HepG2 (cell line): ENCODE data around the gene SPINT4. TPM values are rescaled to one million over a fixed set of nuclear protein-coding genes. Genes with fewer than 3 reads are reported as not detected.

Experiments
- CCAR2 ChIP-seq: fragments of 200-400 bp; formaldehyde crosslinking; optimal IDR thresholded peaks from 2 replicates; pipeline ENCODE3; 2018; ENCODE audit warnings: low read depth, mild to moderate bottlenecking, low read length, moderate library complexity
- CHD2 ChIP-seq: IDR thresholded peaks from 2 replicates; pipeline ENCODE4 v1.6.1; 2011; ENCODE audit warnings: low read depth, low read length, improper control_type of control experiment
- CREB3 ChIP-seq: sonication (generic); formaldehyde crosslinking; IDR thresholded peaks from 2 replicates; pipeline ENCODE4 v1.5.0; 2020; ENCODE audit warnings: missing genetic modification reagents
- DNMT1 ChIP-seq: sonication (generic); formaldehyde crosslinking; IDR thresholded peaks from 2 replicates; pipeline ENCODE4 v1.5.1; 2020; ENCODE audit warnings: mild to moderate bottlenecking, missing genetic modification reagents
- GABPA ChIP-seq, 2 experiments: IDR thresholded peaks; 2 replicates each; pipeline ENCODE4 v1.6.1; 2011 to 2016; ENCODE audit warnings: low read depth in 2 of 2, low read length in 1 of 2, missing biosample characterization in 1 of 2, missing genetic modification characterization in 1 of 2
- GATAD2A ChIP-seq: IDR thresholded peaks from 2 replicates; pipeline ENCODE4 v1.6.1; 2016
- JDP2 ChIP-seq: sonication (generic); formaldehyde crosslinking; IDR thresholded peaks from 2 replicates; pipeline ENCODE4 v1.8.1; 2022; ENCODE audit warnings: missing genetic modification reagents, borderline replicate concordance
- MAF1 ChIP-seq: sonication (generic); formaldehyde crosslinking; IDR thresholded peaks from 2 replicates; pipeline ENCODE4 v1.5.0; 2020; ENCODE audit warnings: missing genetic modification reagents, borderline replicate concordance
- MNT ChIP-seq: fragments of 450-650 bp; IDR thresholded peaks from 2 replicates; pipeline ENCODE4 v1.6.1; 2016
- MYC ChIP-seq: sonication (generic); formaldehyde crosslinking; IDR thresholded peaks from 2 replicates; pipeline ENCODE4 v1.9.0; 2021; ENCODE audit warnings: missing genetic modification reagents, borderline replicate concordance
- NR1H2 ChIP-seq: sonication (generic); formaldehyde crosslinking; IDR thresholded peaks from 2 replicates; pipeline ENCODE4 v1.8.1; 2022; ENCODE audit warnings: low read depth, missing genetic modification reagents, borderline replicate concordance
- POLR2AphosphoS5 ChIP-seq: IDR thresholded peaks from 2 replicates; pipeline ENCODE4 v1.6.1; 2012; ENCODE audit warnings: low read depth, low read length
- U2AF2 ChIP-seq: fragments of 200-400 bp; formaldehyde crosslinking; IDR thresholded peaks from 2 replicates; pipeline ENCODE4 v1.6.1; 2017; ENCODE audit warnings: low read depth, mild to moderate bottlenecking, low read length
- ZBTB7A ChIP-seq: sonication (generic); formaldehyde crosslinking; IDR thresholded peaks from 2 replicates; pipeline ENCODE4 v1.8.0; 2022; ENCODE audit warnings: mild to moderate bottlenecking, missing genetic modification reagents
- ZMYM2 ChIP-seq: sonication (generic); formaldehyde crosslinking; IDR thresholded peaks from 2 replicates; pipeline ENCODE4 v1.8.0; 2022; ENCODE audit warnings: mild to moderate bottlenecking, missing genetic modification reagents
- ZMYM3 ChIP-seq: sonication (generic); formaldehyde crosslinking; IDR thresholded peaks from 2 replicates; pipeline ENCODE4 v1.5.1; 2020; ENCODE audit warnings: mild to moderate bottlenecking, missing genetic modification reagents
- ZNF205 ChIP-seq: IDR thresholded peaks from 2 replicates; pipeline ENCODE4 v1.6.1; 2018; ENCODE audit warnings: missing biosample characterization, missing genetic modification reagents
- ZNF30 ChIP-seq: sonication (generic); formaldehyde crosslinking; IDR thresholded peaks from 2 replicates; pipeline ENCODE4 v1.5.0; 2020; ENCODE audit warnings: mild to moderate bottlenecking, missing genetic modification reagents
- ZNF329 ChIP-seq: sonication (generic); formaldehyde crosslinking; IDR thresholded peaks from 2 replicates; pipeline ENCODE4 v1.9.0; 2021; ENCODE audit warnings: low read depth, mild to moderate bottlenecking, missing genetic modification reagents
- ZNF343 ChIP-seq: sonication (generic); formaldehyde crosslinking; IDR thresholded peaks from 2 replicates; pipeline ENCODE4 v1.4.0; 2020; ENCODE audit warnings: mild to moderate bottlenecking, missing genetic modification reagents
- ZNF431 ChIP-seq: sonication (generic); formaldehyde crosslinking; IDR thresholded peaks from 2 replicates; pipeline ENCODE4 v1.9.0; 2022; ENCODE audit warnings: missing genetic modification reagents, low read depth, mild to moderate bottlenecking, borderline replicate concordance
- ZNF460 ChIP-seq: sonication (generic); formaldehyde crosslinking; IDR thresholded peaks from 2 replicates; pipeline ENCODE4 v1.5.1; 2020; ENCODE audit warnings: missing genetic modification reagents, mild to moderate bottlenecking, borderline replicate concordance
- ZNF549 ChIP-seq: sonication (generic); formaldehyde crosslinking; IDR thresholded peaks from 2 replicates; pipeline ENCODE4 v1.5.0; 2020; ENCODE audit warnings: missing genetic modification reagents
- ZNF589 ChIP-seq: sonication (generic); formaldehyde crosslinking; conservative IDR thresholded peaks from 2 replicates; pipeline ENCODE4 v1.8.0; 2022; ENCODE audit warnings: mild to moderate bottlenecking, moderate library complexity, missing genetic modification reagents
- ZNF747 ChIP-seq: sonication (generic); formaldehyde crosslinking; IDR thresholded peaks from 2 replicates; pipeline ENCODE4 v1.8.1; 2023; ENCODE audit warnings: missing genetic modification reagents, mild to moderate bottlenecking, borderline replicate concordance
- ZNF788 ChIP-seq: sonication (generic); formaldehyde crosslinking; IDR thresholded peaks from 2 replicates; pipeline ENCODE4 v1.5.0; 2020; ENCODE audit warnings: mild to moderate bottlenecking, missing genetic modification reagents, borderline replicate concordance
- polyA plus RNA-seq, 8 experiments: library from polyadenylated mRNA; depleted of rRNA in 3 of 8; stranded (reverse) in 7 of 8; unstranded in 1 of 8; fragments of >200 nt; fragmentation: Illumina TruSeq in 4 of 8; extraction: Trizol in 4 of 8; gene quantifications; 2 replicates each; pipeline versions ENCODE4 v1.2.1 to v1.2.3, GENCODE V29; 2011 to 2016; ENCODE audit warnings: low read depth in 4 of 8, missing spikeins in 1 of 8, mixed read lengths in 1 of 8; ENCODE audit not compliant: insufficient read depth in 1 of 8
- total RNA-seq, 5 experiments: library from RNA; depleted of rRNA; stranded (reverse); fragments of >200 nt; fragmentation: Illumina TruSeq; extraction: Trizol; gene quantifications; 2 replicates each; pipeline ENCODE4 v1.2.3, GENCODE V29; 2016; ENCODE audit warnings: low read depth in 1 of 5
- TF ChIP-seq, protein P1 (sequence below): sonication (generic); formaldehyde crosslinking; conservative IDR thresholded peaks from 2 replicates; pipeline ENCODE4 v1.4.0; 2020; ENCODE audit warnings: missing genetic modification reagents
- TF ChIP-seq, protein P2 (sequence below): sonication (generic); formaldehyde crosslinking; IDR thresholded peaks from 2 replicates; pipeline ENCODE4 v1.8.1; 2023; ENCODE audit warnings: mild to moderate bottlenecking, missing genetic modification reagents, borderline replicate concordance

Gene SPINT4
- total and polyA plus RNA-seq, 2 of the 13 experiments (the other 11 are each of a cell fraction or from before 2014, with no cell fraction given), result not detected

DNA sequence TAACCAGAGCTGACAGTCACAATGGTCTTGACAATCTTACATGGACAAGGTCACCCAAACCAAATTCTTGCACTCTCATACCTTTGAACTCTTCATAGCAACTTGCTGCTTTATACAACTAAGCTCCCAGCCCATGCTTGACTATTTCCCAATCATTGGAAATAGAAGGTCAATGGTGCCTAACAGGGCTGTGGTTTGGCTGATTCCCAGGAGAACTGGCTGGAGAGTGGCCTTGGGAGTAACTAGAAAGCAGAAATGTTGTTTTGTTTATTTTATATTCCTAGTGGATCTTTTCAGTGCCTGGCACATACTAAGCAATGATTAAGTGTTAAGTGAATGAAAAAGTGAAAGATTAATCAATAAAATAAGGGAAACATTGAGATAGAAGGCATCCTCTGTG, 3.0 kb downstream of the SPINT4 start (continued):
- TF ChIP-seq ZMYM3 (CRISPR knock-in tag) (peak; percentile 45; the same call in 1 of the 2 replicates), CREB3 (CRISPR knock-in tag) (no peak), ZNF549 (CRISPR knock-in tag) (no peak), NR1H2 (CRISPR knock-in tag) (no peak), ZNF205 (CRISPR knock-in tag) (peak; percentile 25; the same call in 1 of the 2 replicates), ZNF460 (CRISPR knock-in tag) (no peak), JDP2 (CRISPR knock-in tag) (no peak), DNMT1 (CRISPR knock-in tag) (no peak), ZBTB7A (CRISPR knock-in tag) (no peak), CCAR2 (no peak), CHD2 (no peak), ZNF589 (CRISPR knock-in tag) (no peak), POLR2AphosphoS5 (no peak), ZMYM2 (0 out of 2 replicates have a peak, but pooled peaks have one; percentile 40), GABPA (IDR thresholded peaks at IDR 0.05; ENCODE audit: low read depth, low read length) (no peak), GABPA (CRISPR knock-in tag; IDR thresholded peaks at IDR 0.05; ENCODE audit: low read depth) (no peak), MNT (no peak), U2AF2 (no peak), ZNF329 (CRISPR knock-in tag) (no peak), GATAD2A (CRISPR knock-in tag) (peak; percentile 86), ZNF788 (CRISPR knock-in tag) (no peak), ZNF747 (CRISPR knock-in tag) (no peak), ZNF30 (no peak), ZNF343 (CRISPR knock-in tag) (no peak), MAF1 (CRISPR knock-in tag) (no peak), MYC (no peak), ZNF431 (no peak)
- TF ChIP-seq, protein P1, sequence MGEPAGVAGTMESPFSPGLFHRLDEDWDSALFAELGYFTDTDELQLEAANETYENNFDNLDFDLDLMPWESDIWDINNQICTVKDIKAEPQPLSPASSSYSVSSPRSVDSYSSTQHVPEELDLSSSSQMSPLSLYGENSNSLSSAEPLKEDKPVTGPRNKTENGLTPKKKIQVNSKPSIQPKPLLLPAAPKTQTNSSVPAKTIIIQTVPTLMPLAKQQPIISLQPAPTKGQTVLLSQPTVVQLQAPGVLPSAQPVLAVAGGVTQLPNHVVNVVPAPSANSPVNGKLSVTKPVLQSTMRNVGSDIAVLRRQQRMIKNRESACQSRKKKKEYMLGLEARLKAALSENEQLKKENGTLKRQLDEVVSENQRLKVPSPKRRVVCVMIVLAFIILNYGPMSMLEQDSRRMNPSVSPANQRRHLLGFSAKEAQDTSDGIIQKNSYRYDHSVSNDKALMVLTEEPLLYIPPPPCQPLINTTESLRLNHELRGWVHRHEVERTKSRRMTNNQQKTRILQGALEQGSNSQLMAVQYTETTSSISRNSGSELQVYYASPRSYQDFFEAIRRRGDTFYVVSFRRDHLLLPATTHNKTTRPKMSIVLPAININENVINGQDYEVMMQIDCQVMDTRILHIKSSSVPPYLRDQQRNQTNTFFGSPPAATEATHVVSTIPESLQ, result no peak
- TF ChIP-seq, protein P2, sequence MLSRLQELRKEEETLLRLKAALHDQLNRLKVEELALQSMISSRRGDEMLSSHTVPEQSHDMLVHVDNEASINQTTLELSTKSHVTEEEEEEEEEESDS (CRISPR knock-in tag), result no peak
